22Rv1 (cell line): ENCODE data around the gene PNLIPRP2.

ENCODE experiments used
- H3K27ac ChIP-seq: fragments of 450-650 bp; 2 replicates; pipeline ENCODE4 v1.5.1; 2017
- ZFX ChIP-seq: fragments of 450-650 bp; IDR thresholded peaks from 2 replicates; pipeline ENCODE4 v1.6.1; 2017; ENCODE audit warnings: antibody characterized with exemption, borderline replicate concordance
- TF ChIP-seq, protein P1 (sequence below): fragments of 450-650 bp; IDR thresholded peaks from 2 replicates; pipeline ENCODE4 v1.5.1; 2017; ENCODE audit warnings: mild to moderate bottlenecking

PNLIPRP2 gene

DNA sequence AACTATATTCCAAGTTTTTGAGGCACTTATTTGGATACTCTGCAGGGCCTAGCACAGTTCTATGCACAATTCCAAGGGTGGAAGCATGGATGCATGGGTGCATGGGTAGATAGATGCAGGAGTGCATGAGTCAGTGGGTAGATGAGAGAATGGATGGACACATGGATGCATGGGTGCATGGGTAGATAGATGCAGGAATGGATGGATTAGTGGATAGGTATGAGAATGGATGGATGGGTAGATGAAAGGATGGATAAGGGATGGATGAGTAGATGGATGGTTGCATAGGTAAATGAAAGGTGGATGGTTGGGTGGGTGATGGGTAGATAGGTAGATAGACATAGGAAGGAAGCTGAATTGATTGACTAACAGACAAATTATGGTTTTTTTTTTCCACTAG lies 15.6 kb downstream of the PNLIPRP2 start:
- TF ChIP-seq, protein P1, sequence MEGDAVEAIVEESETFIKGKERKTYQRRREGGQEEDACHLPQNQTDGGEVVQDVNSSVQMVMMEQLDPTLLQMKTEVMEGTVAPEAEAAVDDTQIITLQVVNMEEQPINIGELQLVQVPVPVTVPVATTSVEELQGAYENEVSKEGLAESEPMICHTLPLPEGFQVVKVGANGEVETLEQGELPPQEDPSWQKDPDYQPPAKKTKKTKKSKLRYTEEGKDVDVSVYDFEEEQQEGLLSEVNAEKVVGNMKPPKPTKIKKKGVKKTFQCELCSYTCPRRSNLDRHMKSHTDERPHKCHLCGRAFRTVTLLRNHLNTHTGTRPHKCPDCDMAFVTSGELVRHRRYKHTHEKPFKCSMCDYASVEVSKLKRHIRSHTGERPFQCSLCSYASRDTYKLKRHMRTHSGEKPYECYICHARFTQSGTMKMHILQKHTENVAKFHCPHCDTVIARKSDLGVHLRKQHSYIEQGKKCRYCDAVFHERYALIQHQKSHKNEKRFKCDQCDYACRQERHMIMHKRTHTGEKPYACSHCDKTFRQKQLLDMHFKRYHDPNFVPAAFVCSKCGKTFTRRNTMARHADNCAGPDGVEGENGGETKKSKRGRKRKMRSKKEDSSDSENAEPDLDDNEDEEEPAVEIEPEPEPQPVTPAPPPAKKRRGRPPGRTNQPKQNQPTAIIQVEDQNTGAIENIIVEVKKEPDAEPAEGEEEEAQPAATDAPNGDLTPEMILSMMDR: no peak
- no peak for TF ChIP-seq ZFX

DNA sequence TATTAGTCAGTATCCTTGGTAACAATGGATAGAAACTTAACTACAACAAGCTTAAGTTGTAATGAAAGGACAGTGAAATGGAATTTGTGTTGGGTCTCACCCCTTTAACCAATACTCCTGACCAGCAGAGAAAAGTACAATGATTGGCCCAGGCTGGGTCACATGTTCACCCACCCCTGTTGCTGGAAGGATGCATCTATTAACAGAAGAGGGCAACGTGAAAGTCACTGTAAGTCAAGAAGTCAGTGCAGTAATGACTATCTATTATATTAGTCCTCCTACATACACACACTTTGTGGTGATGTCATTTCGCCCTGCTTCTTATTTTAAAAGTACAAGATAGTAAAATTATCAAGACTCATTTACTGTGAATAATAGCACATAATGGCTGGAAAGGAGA lies 16.2 kb downstream of the PNLIPRP2 start:
- no peak overlapping the region for H3K27ac ChIP-seq
- TF ChIP-seq, protein P1: no peak
- no peak for TF ChIP-seq ZFX

More for the DNA sequence above, 15.6 kb downstream of the PNLIPRP2 start:
- no peak overlapping the region for H3K27ac ChIP-seq

DNA sequence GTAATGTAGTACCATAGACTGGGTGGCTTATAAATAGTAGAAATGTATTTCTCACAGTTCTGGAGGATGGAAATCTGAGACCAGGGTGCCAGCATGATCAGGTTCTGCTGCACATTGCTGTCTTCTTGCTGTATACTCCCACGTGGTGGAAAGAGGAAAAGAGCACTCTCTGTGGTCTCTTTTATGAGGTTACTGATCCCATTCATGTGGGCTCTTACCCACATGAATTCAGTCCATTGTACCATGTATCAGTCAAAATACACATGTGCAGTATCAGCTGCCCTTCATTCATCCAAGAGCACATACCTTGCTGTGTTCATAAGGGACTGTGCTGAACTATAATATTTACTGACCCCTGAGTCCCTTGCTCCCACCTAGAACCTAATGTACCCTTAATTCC lies 17.1 kb downstream of the PNLIPRP2 start:
- H3K27ac ChIP-seq: no peak overlapping the region
- no peak for TF ChIP-seq ZFX
- TF ChIP-seq, protein P1: no peak

DNA sequence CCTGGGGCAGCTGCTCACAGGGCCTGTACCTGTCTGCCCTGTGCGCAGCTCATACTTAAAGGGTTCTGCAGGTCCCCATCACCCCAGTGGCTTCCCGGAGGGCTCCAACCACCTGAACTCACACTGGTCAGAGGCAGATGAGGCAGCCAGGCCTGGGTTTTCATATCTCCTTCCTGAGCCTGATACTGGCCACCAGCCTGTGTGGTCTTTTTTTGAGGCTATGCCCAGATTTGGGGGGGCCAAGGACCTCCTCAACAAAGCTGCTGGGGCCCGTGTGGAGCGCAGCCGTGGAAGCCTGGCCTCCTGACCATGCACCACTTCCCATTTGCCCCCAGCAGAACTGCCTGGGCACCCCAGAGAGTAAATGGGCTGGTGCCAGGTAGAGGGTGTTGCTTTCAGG lies 25.7 kb downstream of the PNLIPRP2 start:
- TF ChIP-seq, protein P1: no peak
- no peak for TF ChIP-seq ZFX
- no peak overlapping the region for H3K27ac ChIP-seq

DNA sequence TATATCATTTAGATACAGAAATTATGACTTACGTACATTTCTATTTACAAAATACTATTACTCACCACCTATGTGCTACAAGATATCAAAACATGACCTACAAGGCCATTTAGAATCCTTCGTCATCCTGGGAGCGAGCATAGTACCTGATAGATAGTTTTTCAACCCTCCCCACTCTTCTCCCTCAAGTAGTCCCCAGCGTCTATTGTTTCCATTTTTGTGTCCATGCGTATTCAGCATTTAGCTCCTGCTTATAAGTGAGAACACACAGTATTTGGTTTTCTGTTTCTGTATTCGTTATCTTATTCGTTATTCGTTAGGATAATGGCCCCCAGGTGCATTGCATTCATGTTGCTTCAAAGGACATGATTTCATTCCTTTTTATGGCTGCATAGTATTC lies 28.1 kb downstream of the PNLIPRP2 start:
- H3K27ac ChIP-seq: no peak overlapping the region
- TF ChIP-seq, protein P1: no peak
- TF ChIP-seq ZFX: no peak

DNA sequence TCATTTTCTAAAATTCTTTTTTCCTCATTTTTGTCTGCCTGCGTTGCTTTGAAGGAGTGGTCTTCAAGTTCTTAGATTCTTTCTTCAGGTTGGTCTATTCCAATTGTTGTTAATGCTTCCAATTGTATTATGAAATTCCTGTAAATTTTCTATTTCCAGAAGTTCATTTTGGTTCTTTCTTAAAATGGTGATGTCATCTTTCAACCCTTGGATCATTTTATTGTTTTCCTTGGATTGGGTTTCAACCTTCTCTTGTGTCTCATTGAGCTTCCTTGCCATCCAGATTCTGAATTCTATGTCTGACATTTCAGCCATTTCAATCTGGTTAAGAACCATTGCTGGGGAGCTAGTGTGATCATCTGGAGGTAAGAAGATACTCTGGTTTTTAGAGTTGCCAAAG lies 33.1 kb downstream of the PNLIPRP2 start:
- H3K27ac ChIP-seq: no peak overlapping the region
- TF ChIP-seq, protein P1: no peak
- TF ChIP-seq ZFX: no peak

DNA sequence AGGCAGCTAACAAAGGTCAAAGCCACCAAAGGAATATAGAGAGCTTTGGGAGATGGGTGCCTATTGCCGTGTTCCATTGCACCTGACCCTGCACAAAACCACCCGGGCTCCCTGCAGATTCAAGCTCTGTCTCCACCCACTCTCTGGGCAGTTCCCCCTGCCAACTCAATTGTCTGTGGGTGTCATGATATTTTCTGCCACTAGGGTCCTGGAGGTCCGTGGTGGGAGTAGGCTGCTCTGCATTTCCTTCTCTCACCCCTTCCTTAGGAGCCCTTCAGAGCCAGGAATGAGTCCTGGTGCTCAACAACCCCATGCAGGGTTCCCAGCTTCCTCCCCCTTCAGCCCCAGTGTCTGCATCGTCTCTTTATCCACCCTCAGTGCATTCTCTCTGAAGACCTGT lies 34.1 kb downstream of the PNLIPRP2 start:
- H3K27ac ChIP-seq: no peak overlapping the region
- TF ChIP-seq, protein P1: peak; percentile 41
- TF ChIP-seq ZFX: no peak
